Femur (tissue), 1 donor: ENCODE data around the gene TK2.
"Not testable (repeated sequence)": the region's sequence is repeated elsewhere in the genome, so short reads cannot be mapped to it uniquely, and the experiment has no call there.

ENCODE experiments used
- DNase-seq: peaks from one replicate; pipeline ENCODE4 v3.0.0-alpha.2; 2017

TK2 gene

GRCh38 chr16:66549284-66550131, at the start of gene TK2:
TSS of gene TK2 (minus strand) at chr16:66550122. CDS start at chr16:66550061, 61 bp downstream.
- peak; percentile 88 for DNase-seq

GRCh38 chr16:66598111-66598510, 48.2 kb upstream of the TK2 start:
- no peak for DNase-seq

- no peak for DNase-seq
These were observed 47.3 kb upstream of the TK2 start for GRCh38 chr16:66596986-66597848.

GRCh38 chr16:66596559-66596958, 46.6 kb upstream of the TK2 start:
- not testable (repeated sequence) for DNase-seq

GRCh38 chr16:66594739-66595138, 44.8 kb upstream of the TK2 start:
- DNase-seq: no peak

- no peak for DNase-seq
These were observed 42.9 kb upstream of the TK2 start for GRCh38 chr16:66592814-66593213.

- DNase-seq: no peak
These were observed 42.3 kb upstream of the TK2 start for GRCh38 chr16:66592241-66592640.

- DNase-seq: peak; percentile 4
These were observed 41.1 kb upstream of the TK2 start for GRCh38 chr16:66591018-66591417.

- no peak for DNase-seq
These were observed 40.4 kb upstream of the TK2 start for GRCh38 chr16:66590322-66590721.

- DNase-seq: peak; percentile 50
These were observed 39.2 kb upstream of the TK2 start for GRCh38 chr16:66588981-66589713.

- no peak for DNase-seq
These were observed 38.1 kb upstream of the TK2 start for GRCh38 chr16:66587881-66588600.

GRCh38 chr16:66585481-66586239, 35.7 kb upstream of the TK2 start:
- no peak for DNase-seq

GRCh38 chr16:66581246-66581952, 31.5 kb upstream of the TK2 start:
- DNase-seq: no peak

GRCh38 chr16:66580605-66581209, 30.8 kb upstream of the TK2 start:
- no peak for DNase-seq

- peak; percentile 70 for DNase-seq
These were observed 29.0 kb upstream of the TK2 start, which contains the start of gene CMTM2 for GRCh38 chr16:66578651-66579531. TSS of gene CMTM2 (plus strand) at chr16:66579463. CDS start at chr16:66579608, 145 bp downstream.

GRCh38 chr16:66576296-66576695, 26.4 kb upstream of the TK2 start:
- no peak for DNase-seq

GRCh38 chr16:66575060-66575459, 25.1 kb upstream of the TK2 start:
- DNase-seq: no peak

GRCh38 chr16:66574531-66574930, 24.6 kb upstream of the TK2 start:
- DNase-seq: no peak

- no peak for DNase-seq
These were observed 24.2 kb upstream of the TK2 start for GRCh38 chr16:66574081-66574480.
